ENCODE measurements around the gene CMIP.

Gene CMIP

GRCh38 chr16:81531419-81531821 lies 86.8 kb downstream of the CMIP start:
- no peak for DNase-seq (ENCODE audit: extremely low spot score)
- ChIA-PET POLR2A (no interaction called here), CTCF (no interaction called here)
- TF ChIP-seq FOXA1 (IDR thresholded peaks at IDR 0.05), result no peak
- TF ChIP-seq ZNF384 (IDR thresholded peaks at IDR 0.05), result no peak
- no peak for TF ChIP-seq ARNT (IDR thresholded peaks at IDR 0.05)
- no peak for TF ChIP-seq SP1 (IDR thresholded peaks at IDR 0.05)
- TF ChIP-seq PKNOX1 (IDR thresholded peaks at IDR 0.05), result no peak
- TF ChIP-seq NFRKB (IDR thresholded peaks at IDR 0.05), result no peak
- TF ChIP-seq HDGF (IDR thresholded peaks at IDR 0.05; ENCODE audit: borderline replicate concordance), result no peak
- no peak for TF ChIP-seq SUZ12 (IDR thresholded peaks at IDR 0.05)
- TF ChIP-seq TARDBP (IDR thresholded peaks at IDR 0.05), result no peak
- TF ChIP-seq CTBP1 (IDR thresholded peaks at IDR 0.05; ENCODE audit: borderline replicate concordance), result no peak
- no peak for TF ChIP-seq FOXM1 (IDR thresholded peaks at IDR 0.05; ENCODE audit: borderline replicate concordance)
- no peak for TF ChIP-seq BHLHE40 (IDR thresholded peaks at IDR 0.05; ENCODE audit: borderline replicate concordance)
- no peak for TF ChIP-seq FOXK2 (IDR thresholded peaks at IDR 0.05)
- no peak for TF ChIP-seq ELF4 (IDR thresholded peaks at IDR 0.05)
- no peak for TF ChIP-seq LEF1 (IDR thresholded peaks at IDR 0.05; ENCODE audit: borderline replicate concordance)
- no peak for TF ChIP-seq L3MBTL2 (conservative IDR thresholded peaks at IDR 0.05)

GRCh38 chr16:81532491-81533174 lies 88.0 kb downstream of the CMIP start:
- CTCF ChIA-PET, result no interaction called here
- no peak for DNase-seq (ENCODE audit: extremely low spot score)
- POLR2A ChIA-PET, result no interaction called here
- TF ChIP-seq FOXM1 (IDR thresholded peaks at IDR 0.05; ENCODE audit: borderline replicate concordance), result no peak
- no peak for TF ChIP-seq BHLHE40 (IDR thresholded peaks at IDR 0.05; ENCODE audit: borderline replicate concordance)
- no peak for TF ChIP-seq ZNF384 (IDR thresholded peaks at IDR 0.05)
- TF ChIP-seq ARNT (IDR thresholded peaks at IDR 0.05), result no peak
- no peak for TF ChIP-seq PKNOX1 (IDR thresholded peaks at IDR 0.05)
- no peak for TF ChIP-seq SP1 (IDR thresholded peaks at IDR 0.05)
- no peak for TF ChIP-seq HDGF (IDR thresholded peaks at IDR 0.05; ENCODE audit: borderline replicate concordance)
- TF ChIP-seq FOXK2 (IDR thresholded peaks at IDR 0.05), result no peak
- TF ChIP-seq LEF1 (IDR thresholded peaks at IDR 0.05; ENCODE audit: borderline replicate concordance), result no peak
- no peak for TF ChIP-seq L3MBTL2 (conservative IDR thresholded peaks at IDR 0.05)
- no peak for TF ChIP-seq NFRKB (IDR thresholded peaks at IDR 0.05)
- TF ChIP-seq SUZ12 (IDR thresholded peaks at IDR 0.05), result no peak
- no peak for TF ChIP-seq FOXA1 (IDR thresholded peaks at IDR 0.05)

- ChIA-PET POLR2A (interaction anchor here (0.7 kb wide), 1 partner anchor 611 kb away, joined by 3 read pairs; no protein-coding TSS in a partner anchor), CTCF (no interaction called here)
- TF ChIP-seq SP1 (IDR thresholded peaks at IDR 0.05), result no peak
- TF ChIP-seq FOXA1 (IDR thresholded peaks at IDR 0.05), result no peak
- TF ChIP-seq ZNF384 (IDR thresholded peaks at IDR 0.05), result no peak
- no peak for TF ChIP-seq FOXK2 (IDR thresholded peaks at IDR 0.05)
- TF ChIP-seq SUZ12 (IDR thresholded peaks at IDR 0.05), result no peak
- TF ChIP-seq ELF4 (IDR thresholded peaks at IDR 0.05), result no peak
- no peak for TF ChIP-seq LEF1 (IDR thresholded peaks at IDR 0.05; ENCODE audit: borderline replicate concordance)
- TF ChIP-seq CTBP1 (IDR thresholded peaks at IDR 0.05; ENCODE audit: borderline replicate concordance), result no peak
- TF ChIP-seq ARNT (IDR thresholded peaks at IDR 0.05), result no peak
- TF ChIP-seq BHLHE40 (IDR thresholded peaks at IDR 0.05; ENCODE audit: borderline replicate concordance), result no peak
- TF ChIP-seq FOXM1 (IDR thresholded peaks at IDR 0.05; ENCODE audit: borderline replicate concordance), result no peak
- no peak for TF ChIP-seq HDGF (IDR thresholded peaks at IDR 0.05; ENCODE audit: borderline replicate concordance)
- no peak for TF ChIP-seq L3MBTL2 (conservative IDR thresholded peaks at IDR 0.05)
- TF ChIP-seq PKNOX1 (IDR thresholded peaks at IDR 0.05), result no peak
- TF ChIP-seq TARDBP (IDR thresholded peaks at IDR 0.05), result no peak
- no peak for TF ChIP-seq NFRKB (IDR thresholded peaks at IDR 0.05)
- DNase-seq (ENCODE audit: extremely low spot score), result no peak
These were observed 88.5 kb downstream of the CMIP start for GRCh38 chr16:81533175-81533507.

- CTCF ChIA-PET, result no interaction called here
- POLR2A ChIA-PET, result no interaction called here
- TF ChIP-seq BHLHE40 (IDR thresholded peaks at IDR 0.05; ENCODE audit: borderline replicate concordance) (no peak), SP1 (IDR thresholded peaks at IDR 0.05) (no peak), NFRKB (IDR thresholded peaks at IDR 0.05) (no peak)
- DNase-seq (ENCODE audit: extremely low spot score), result no peak
These were observed 91.2 kb downstream of the CMIP start for GRCh38 chr16:81535679-81536360.

- TF ChIP-seq ARNT (IDR thresholded peaks at IDR 0.05) (no peak), LEF1 (IDR thresholded peaks at IDR 0.05; ENCODE audit: borderline replicate concordance) (no peak), SP1 (IDR thresholded peaks at IDR 0.05) (no peak), SUZ12 (IDR thresholded peaks at IDR 0.05) (no peak), ZNF384 (IDR thresholded peaks at IDR 0.05) (no peak), TARDBP (IDR thresholded peaks at IDR 0.05) (no peak), NFRKB (IDR thresholded peaks at IDR 0.05) (no peak), FOXM1 (IDR thresholded peaks at IDR 0.05; ENCODE audit: borderline replicate concordance) (no peak), ELF4 (IDR thresholded peaks at IDR 0.05) (no peak), L3MBTL2 (conservative IDR thresholded peaks at IDR 0.05) (no peak), PKNOX1 (IDR thresholded peaks at IDR 0.05) (no peak)
- ChIA-PET POLR2A (no interaction called here), CTCF (no interaction called here)
- no peak for DNase-seq (ENCODE audit: extremely low spot score)
These were observed 92.0 kb downstream of the CMIP start for GRCh38 chr16:81536648-81537047.
